ENCODE measurements around the gene KLHL30. TPM values are rescaled to one million over a fixed set of nuclear protein-coding genes. Genes with fewer than 3 reads are reported as not detected.

The KLHL30 gene
- total RNA-seq, 4 donors from 2014 or later = 0.14 to 5.6 TPM; not detected in 2

GRCh38 chr2:238099714-238100048 lies 38.8 kb upstream of the KLHL30 start:
- no peak for DNase-seq
- H3K4me3 ChIP-seq = no peak overlapping the region
- H3K36me3 ChIP-seq = no peaks in the 10 kb centered on the region
- H3K9me3 ChIP-seq = no peaks in the 10 kb centered on the region
- WGBS, 2 donors (ENCODE audit: low coverage in 1 of 2) = 80% methylated on average over 8 of the region's 10 CpGs; no CpG with 5 or more reads in 1 of the 2 donors
- peak overlapping the region in 1 of 4 donors; percentile 79 for H3K27ac ChIP-seq
- TF ChIP-seq, protein P1, sequence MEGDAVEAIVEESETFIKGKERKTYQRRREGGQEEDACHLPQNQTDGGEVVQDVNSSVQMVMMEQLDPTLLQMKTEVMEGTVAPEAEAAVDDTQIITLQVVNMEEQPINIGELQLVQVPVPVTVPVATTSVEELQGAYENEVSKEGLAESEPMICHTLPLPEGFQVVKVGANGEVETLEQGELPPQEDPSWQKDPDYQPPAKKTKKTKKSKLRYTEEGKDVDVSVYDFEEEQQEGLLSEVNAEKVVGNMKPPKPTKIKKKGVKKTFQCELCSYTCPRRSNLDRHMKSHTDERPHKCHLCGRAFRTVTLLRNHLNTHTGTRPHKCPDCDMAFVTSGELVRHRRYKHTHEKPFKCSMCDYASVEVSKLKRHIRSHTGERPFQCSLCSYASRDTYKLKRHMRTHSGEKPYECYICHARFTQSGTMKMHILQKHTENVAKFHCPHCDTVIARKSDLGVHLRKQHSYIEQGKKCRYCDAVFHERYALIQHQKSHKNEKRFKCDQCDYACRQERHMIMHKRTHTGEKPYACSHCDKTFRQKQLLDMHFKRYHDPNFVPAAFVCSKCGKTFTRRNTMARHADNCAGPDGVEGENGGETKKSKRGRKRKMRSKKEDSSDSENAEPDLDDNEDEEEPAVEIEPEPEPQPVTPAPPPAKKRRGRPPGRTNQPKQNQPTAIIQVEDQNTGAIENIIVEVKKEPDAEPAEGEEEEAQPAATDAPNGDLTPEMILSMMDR (IDR thresholded peaks at IDR 0.05) = no peak
- TF ChIP-seq POLR2AphosphoS5 (IDR thresholded peaks at IDR 0.05) = no peak
- no peak for TF ChIP-seq EP300 (IDR thresholded peaks at IDR 0.05; ENCODE audit: low read depth)
- TF ChIP-seq POLR2A (IDR thresholded peaks at IDR 0.05) = no peak
- peaks cover 0 to 12% (median 0%) of the 10 kb centered on the region in 4 donors for H3K4me1 ChIP-seq
- H3K27me3 ChIP-seq = no peaks in the 10 kb centered on the region
- in situ Hi-C loops (cut with MboI; ENCODE audit: low pct_ligation_motif_present in 1 of 4, low pct_unique_long_range_greater_than_20kb in 1 of 4, low sequenced_read_pairs in 3 of 4) (no loop called here), intact Hi-C loops (cut with DNase I; ENCODE audit: low total_unique reads) (no loop called here)

GRCh38 chr2:238100049-238100820 lies 38.2 kb upstream of the KLHL30 start, which contains the start of gene ESPNL:
Gene ESPNL, plus strand, starts transcription at chr2:238100340. Its CDS starts 80 bp downstream, at chr2:238100420.
- H3K36me3 ChIP-seq = no peaks in the 10 kb centered on the region
- H3K4me3 ChIP-seq = no peak within 1 kb of the TSS
- H3K27ac ChIP-seq = peak within 1 kb of the TSS in 2 of 4 donors; percentile 77 to 79
- no peaks in the 10 kb centered on the region for H3K27me3 ChIP-seq
- TF ChIP-seq, protein P1 (IDR thresholded peaks at IDR 0.05) = no peak
- no peak for TF ChIP-seq POLR2A (IDR thresholded peaks at IDR 0.05)
- TF ChIP-seq POLR2AphosphoS5 (IDR thresholded peaks at IDR 0.05) = no peak
- TF ChIP-seq EP300 (IDR thresholded peaks at IDR 0.05; ENCODE audit: low read depth) = no peak
- H3K9me3 ChIP-seq = no peaks in the 10 kb centered on the region
- intact Hi-C loops (cut with DNase I; ENCODE audit: low total_unique reads) (no loop called here), in situ Hi-C loops (cut with MboI; ENCODE audit: low pct_ligation_motif_present in 1 of 4, low pct_unique_long_range_greater_than_20kb in 1 of 4, low sequenced_read_pairs in 3 of 4) (no loop called here)
- H3K4me1 ChIP-seq = peaks cover 0 to 12% (median 0%) of the 10 kb centered on the region in 4 donors
- 87% methylated on average over 33 of the region's 38 CpGs; no CpG with 5 or more reads in 1 of the 2 donors for WGBS, 2 donors (ENCODE audit: low coverage in 1 of 2)
- no peak for DNase-seq

- H3K4me1 ChIP-seq = peaks cover 0 to 12% (median 0%) of the 10 kb centered on the region in 4 donors
- in situ Hi-C loops (cut with MboI; ENCODE audit: low pct_ligation_motif_present in 1 of 4, low pct_unique_long_range_greater_than_20kb in 1 of 4, low sequenced_read_pairs in 3 of 4) (no loop called here), intact Hi-C loops (cut with DNase I; ENCODE audit: low total_unique reads) (no loop called here)
- TF ChIP-seq POLR2AphosphoS5 (IDR thresholded peaks at IDR 0.05) = no peak
- TF ChIP-seq, protein P1 (IDR thresholded peaks at IDR 0.05) = no peak
- no peak for DNase-seq
- WGBS, 2 donors (ENCODE audit: low coverage in 1 of 2) = 90% methylated on average over 25 of the region's 28 CpGs; no CpG with 5 or more reads in 1 of the 2 donors
- no peak overlapping the region for H3K27ac ChIP-seq
- H3K9me3 ChIP-seq = no peaks in the 10 kb centered on the region
- H3K27me3 ChIP-seq = no peaks in the 10 kb centered on the region
- H3K36me3 ChIP-seq = no peaks in the 10 kb centered on the region
- H3K4me3 ChIP-seq = no peak overlapping the region
These were observed 37.4 kb upstream of the KLHL30 start for GRCh38 chr2:238100821-238101771.

Measured in transverse colon (tissue), 4 donors.